Tibial nerve (tissue), 4 donors: Measurements from ENCODE around the gene RRP1B.

Experiments used
- EP300 ChIP-seq, 2 donors: sonication (generic); formaldehyde crosslinking; IDR thresholded peaks; one replicate each; pipeline ENCODE4 v1.6.1; 2017; ENCODE audit warnings: antibody characterized with exemption in 2 of 2, mild to moderate bottlenecking in 1 of 2
- POLR2A ChIP-seq, 2 donors: fragments of 450-650 bp; IDR thresholded peaks; one replicate each; pipeline ENCODE4 v1.6.1; 2017; ENCODE audit warnings: antibody characterized with exemption in 2 of 2, mild to moderate bottlenecking in 2 of 2, moderate library complexity in 2 of 2
- TF ChIP-seq, protein P1 (sequence below), 5 experiments: fragments of 200-600 bp in 3 of 5; fragments of 450-650 bp in 2 of 5; sonication (generic) in 3 of 5; IDR thresholded peaks; one replicate each; pipeline ENCODE4 v1.5.1; 2016 to 2019; ENCODE audit warnings: antibody characterized with exemption in 5 of 5, mild to moderate bottlenecking in 3 of 5, moderate library complexity in 2 of 5

DNA sequence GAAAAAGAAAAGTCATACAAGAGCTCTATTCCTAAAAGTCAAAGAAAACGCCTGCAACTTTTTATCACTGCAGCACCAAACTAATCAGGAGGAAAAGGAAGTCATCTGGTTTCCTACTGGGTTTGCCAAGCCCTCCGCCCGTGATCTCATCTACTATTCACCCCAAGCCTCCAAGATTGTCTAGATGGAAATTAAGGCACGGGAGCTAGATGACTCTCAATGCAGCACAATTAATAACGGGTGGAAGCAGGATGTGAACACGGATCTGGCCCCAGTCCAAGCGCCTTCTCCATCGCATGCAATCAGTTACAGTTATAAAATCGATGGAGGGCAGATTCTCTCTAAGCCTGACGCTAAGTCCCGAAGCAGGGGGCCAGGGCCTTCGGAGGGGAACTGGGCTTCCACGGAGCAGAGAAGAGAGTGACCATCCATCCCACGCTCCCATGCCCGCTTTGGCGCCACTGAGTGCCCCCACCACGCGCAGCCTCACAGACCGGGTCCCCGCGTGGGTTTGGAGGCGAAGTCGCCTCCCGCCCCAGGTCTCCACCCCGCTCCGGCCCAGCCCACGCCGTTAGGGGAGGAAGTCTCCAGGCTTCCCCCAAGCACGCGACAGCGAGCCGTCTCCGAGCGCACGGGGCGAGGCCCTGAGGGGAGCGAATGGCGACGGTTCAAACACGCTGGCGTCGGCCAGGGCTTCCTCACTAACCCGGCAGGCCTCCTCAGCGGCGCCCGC, 1.8 kb upstream of the RRP1B start:
- TF ChIP-seq, protein P1, sequence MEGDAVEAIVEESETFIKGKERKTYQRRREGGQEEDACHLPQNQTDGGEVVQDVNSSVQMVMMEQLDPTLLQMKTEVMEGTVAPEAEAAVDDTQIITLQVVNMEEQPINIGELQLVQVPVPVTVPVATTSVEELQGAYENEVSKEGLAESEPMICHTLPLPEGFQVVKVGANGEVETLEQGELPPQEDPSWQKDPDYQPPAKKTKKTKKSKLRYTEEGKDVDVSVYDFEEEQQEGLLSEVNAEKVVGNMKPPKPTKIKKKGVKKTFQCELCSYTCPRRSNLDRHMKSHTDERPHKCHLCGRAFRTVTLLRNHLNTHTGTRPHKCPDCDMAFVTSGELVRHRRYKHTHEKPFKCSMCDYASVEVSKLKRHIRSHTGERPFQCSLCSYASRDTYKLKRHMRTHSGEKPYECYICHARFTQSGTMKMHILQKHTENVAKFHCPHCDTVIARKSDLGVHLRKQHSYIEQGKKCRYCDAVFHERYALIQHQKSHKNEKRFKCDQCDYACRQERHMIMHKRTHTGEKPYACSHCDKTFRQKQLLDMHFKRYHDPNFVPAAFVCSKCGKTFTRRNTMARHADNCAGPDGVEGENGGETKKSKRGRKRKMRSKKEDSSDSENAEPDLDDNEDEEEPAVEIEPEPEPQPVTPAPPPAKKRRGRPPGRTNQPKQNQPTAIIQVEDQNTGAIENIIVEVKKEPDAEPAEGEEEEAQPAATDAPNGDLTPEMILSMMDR (IDR thresholded peaks at IDR 0.05), result no peak
- no peak for TF ChIP-seq POLR2A (IDR thresholded peaks at IDR 0.05)
- TF ChIP-seq EP300 (IDR thresholded peaks at IDR 0.05), result no peak
